Measurements from ENCODE around the gene MINPP1.

- no peak for TF ChIP-seq YY1 (IDR thresholded peaks at IDR 0.05; ENCODE audit: insufficient read depth, insufficient read length)
- TF ChIP-seq ZNF274 (IDR thresholded peaks at IDR 0.05; ENCODE audit: low read depth, low read length), result no peak
- TF ChIP-seq SUZ12 (IDR thresholded peaks at IDR 0.05; ENCODE audit: extremely low read depth, insufficient read depth, insufficient read length), result no peak
Observed at GRCh38 chr10:87578842-87579401, 74.2 kb downstream of the MINPP1 start.
